A673 (cell line): ENCODE measurements around the gene SMARCAL1.

Source experiments
- CTCF ChIP-seq: fragments of 300-800, 200-600 bp; sonication (generic); conservative IDR thresholded peaks from 2 replicates; pipeline ENCODE4 v1.5.1; 2017; ENCODE audit warnings: low read depth, mild to moderate bottlenecking, antibody characterized with exemption, low read length, moderate library complexity, mixed read lengths
- EZH2 ChIP-seq: fragments of 200-600 bp; sonication (generic); IDR thresholded peaks from 2 replicates; pipeline ENCODE4 v1.6.1; 2017; ENCODE audit warnings: borderline replicate concordance, low read depth, mild to moderate bottlenecking, mixed read lengths, antibody characterized with exemption, low read length; ENCODE audit not compliant: poor library complexity, severe bottlenecking

GRCh38 chr2:216431531-216431856 lies 19.2 kb downstream of the SMARCAL1 start:
- no peak for TF ChIP-seq CTCF
- TF ChIP-seq EZH2, result no peak
